K562 (cell line): Measurements from ENCODE around the gene FNDC11. TPM values are rescaled to one million over a fixed set of nuclear protein-coding genes. Genes with fewer than 3 reads are reported as not detected.

Source experiments
- ATAC-seq: fragments of 200-7000 bp; cut with Tn5 transposase; 3 replicates; pipeline ENCODE4 v1.9.1; 2020; ENCODE audit warnings: moderate library complexity
- BruUV-seq: library from RNA; stranded (reverse); fragments of 400-500 nt; replicated peaks from 2 replicates; lab custom pipeline; 2021; lab: Mats Ljungman, UMichigan
- CTCF ChIA-PET: fragments of 300-600 bp; formaldehyde crosslinking; extraction: SDS; loops from one replicate; lab custom pipeline; 2021; ENCODE audit warnings: low intra/inter-chr PET ratio; lab: Yijun Ruan, JAX
- POLR2A ChIA-PET: fragments of 300-600, 350-650 bp; sonication (Branson Sonifier 250); formaldehyde crosslinking; extraction: SDS; loops from one replicate; lab custom pipeline; 2021; ENCODE audit warnings: antibody characterized with exemption, inconsistent platforms; lab: Yijun Ruan, JAX
- DNase-seq, 4 experiments: peaks; one replicate each; pipeline versions ENCODE4 v3.0.0 to v3.0.0-alpha.2; 2011 to 2018; ENCODE audit warnings: low spot score in 3 of 4, mixed read lengths in 3 of 4; ENCODE audit errors: extremely low read depth in 1 of 4
- FAIRE-seq: peaks from 2 replicates; lab custom pipeline; 2011; peaks lifted over from hg19 to GRCh38; lab: Jason Lieb, UNC
- H2AFZ ChIP-seq: 2 replicates; pipeline ENCODE4 v1.6.0; 2011; ENCODE audit warnings: low read depth, low read length, control low read depth, inconsistent platforms
- H3K27ac ChIP-seq: fragments of 200-600 bp; 3 replicates; pipeline ENCODE4 v1.8.0; 2011; ENCODE audit warnings: low read depth, mild to moderate bottlenecking, control low read depth, inconsistent platforms, low read length, moderate library complexity, mixed read lengths; ENCODE audit errors: extremely low read depth
- H3K27me3 ChIP-seq, 2 experiments: fragments of 300-600 bp in 1 of 2; 2 replicates in 1 of 2; 3 replicates in 1 of 2; pipeline versions ENCODE4 v1.6.0 to v1.8.0; 2011; ENCODE audit warnings: inconsistent platforms in 2 of 2, low read length in 2 of 2, mild to moderate bottlenecking in 1 of 2, mixed read lengths in 1 of 2, moderate library complexity in 1 of 2; ENCODE audit not compliant: control insufficient read depth in 2 of 2, insufficient read depth in 2 of 2
- H3K36me3 ChIP-seq: fragments of 300-600 bp; 3 replicates; pipeline ENCODE4 v1.8.0; 2011; ENCODE audit warnings: mild to moderate bottlenecking, low read length, inconsistent platforms; ENCODE audit not compliant: control insufficient read depth, insufficient read depth
- H3K4me1 ChIP-seq, 2 experiments: fragments of 200-600 bp in 1 of 2; replicated peaks in 1 of 2; 2 replicates in 1 of 2; 3 replicates in 1 of 2; pipeline versions ENCODE4 v1.5.1 to v1.8.0; 2011; ENCODE audit warnings: inconsistent platforms in 2 of 2, low read length in 2 of 2, mild to moderate bottlenecking in 1 of 2, mixed read lengths in 1 of 2, moderate library complexity in 1 of 2; ENCODE audit not compliant: control insufficient read depth in 2 of 2, insufficient read depth in 2 of 2
- H3K4me2 ChIP-seq: 2 replicates; pipeline ENCODE4 v1.6.1; 2011; ENCODE audit warnings: low read length, control low read depth, inconsistent platforms, mixed read lengths; ENCODE audit not compliant: insufficient read depth
- H3K4me3 ChIP-seq: fragments of 200-600 bp; sonication (generic), shearing (Covaris generic); 2 replicates; pipeline ENCODE4 v1.5.1; 2016; ENCODE audit warnings: control low read depth, inconsistent platforms
- H3K79me2 ChIP-seq: fragments of 200-600 bp; 3 replicates; pipeline ENCODE4 v1.8.0; 2011; ENCODE audit warnings: low read length, inconsistent platforms; ENCODE audit not compliant: control insufficient read depth, insufficient read depth
- H3K9ac ChIP-seq, 2 experiments: 2 replicates each; pipeline versions ENCODE4 v1.6.0 to v1.6.1; 2011; ENCODE audit warnings: low read depth in 2 of 2, low read length in 2 of 2, control low read depth in 1 of 2, inconsistent platforms in 1 of 2, mild to moderate bottlenecking in 1 of 2, mixed read lengths in 1 of 2; ENCODE audit not compliant: insufficient read depth in 1 of 2
- H3K9me1 ChIP-seq: one replicate; pipeline ENCODE4 v1.6.0; 2011; ENCODE audit warnings: inconsistent platforms, mild to moderate bottlenecking, low read length, moderate library complexity; ENCODE audit not compliant: control insufficient read depth, insufficient read depth
- H3K9me3 ChIP-seq: replicated peaks from 2 replicates; pipeline ENCODE4 v1.5.1; 2011; ENCODE audit warnings: low read depth, low read length, inconsistent platforms; ENCODE audit not compliant: control insufficient read depth, insufficient read depth
- H4K20me1 ChIP-seq: replicated peaks from 2 replicates; pipeline ENCODE4 v1.6.1; 2011; ENCODE audit warnings: low read length, inconsistent platforms, mixed read lengths; ENCODE audit not compliant: control insufficient read depth, insufficient read depth
- CREBBP ChIP-seq: IDR thresholded peaks from one replicate; pipeline ENCODE4 v1.6.1; 2012; ENCODE audit warnings: low read depth, mild to moderate bottlenecking, control low read depth, inconsistent platforms, low read length
- HINFP ChIP-seq: fragments of 450-650 bp; conservative IDR thresholded peaks from 2 replicates; pipeline ENCODE4 v1.6.1; 2016; ENCODE audit warnings: missing genetic modification characterization, low read depth, mild to moderate bottlenecking, control low read depth, missing compliant biosample characterization
- MGA ChIP-seq: fragments of 450-650 bp; IDR thresholded peaks from 2 replicates; pipeline ENCODE4 v1.6.1; 2016; ENCODE audit warnings: mild to moderate bottlenecking, moderate library complexity
- MXI1 ChIP-seq: IDR thresholded peaks from 2 replicates; pipeline ENCODE4 v1.6.1; 2011; ENCODE audit warnings: low read depth, mild to moderate bottlenecking, improper control_type of control experiment, low read length
- SRF ChIP-seq, 2 experiments: fragments of 250-450, 450-650 bp in 1 of 2; sonication (Bioruptor Pico) in 1 of 2; sonication (generic) in 1 of 2; formaldehyde crosslinking; IDR thresholded peaks; 2 replicates each; pipeline versions ENCODE4 v1.5.0 to v1.5.1; 2020 to 2022; ENCODE audit warnings: mild to moderate bottlenecking in 1 of 2, missing genetic modification reagents in 1 of 2
- ZNF12 ChIP-seq: sonication (generic); formaldehyde crosslinking; IDR thresholded peaks from 2 replicates; pipeline ENCODE4 v1.4.0; 2020; ENCODE audit warnings: mild to moderate bottlenecking, missing genetic modification reagents
- ZNF121 ChIP-seq: sonication (generic); formaldehyde crosslinking; conservative IDR thresholded peaks from 2 replicates; pipeline ENCODE4 v1.8.0; 2022; ENCODE audit warnings: missing genetic modification reagents
- WGBS: fragments of 100-300 bp; shearing (Covaris generic); methylation state at CpG from one replicate; pipeline ENCODE4 v1.1.6; 2016; ENCODE audit warnings: low coverage, mixed read lengths; ENCODE audit not compliant: insufficient coverage; ENCODE audit errors: missing lambda C conversion rate; 5-methylcytosine and 5-hydroxymethylcytosine counted together
- in situ Hi-C: fragments of 300-500 bp; cut with MboI; formaldehyde crosslinking; loops from 4 replicates; pipeline ENCODE4 v1.15.0; 2018; ENCODE audit warnings: inconsistent platforms, mixed read lengths
- intact Hi-C: fragments of 100-400 bp; cut with micrococcal nuclease; formaldehyde crosslinking; loops from 2 replicates; pipeline ENCODE4 v1.14.2; 2022
- polyA plus RNA-seq, 8 experiments: library from polyadenylated mRNA; depleted of rRNA in 4 of 8; stranded (reverse) in 5 of 8; unstranded in 3 of 8; fragments of >200 nt; fragmentation: Nextera tagmentation in 2 of 8; fragmentation: Illumina TruSeq in 1 of 8; extraction: Ambion mirVana in 2 of 8; extraction: Trizol in 1 of 8; gene quantifications; 2 replicates each; pipeline versions ENCODE4 v1.2.1 to v1.2.3, GENCODE V29; 2011 to 2014; ENCODE audit warnings: inconsistent platforms in 1 of 8, missing spikeins in 1 of 8
- total RNA-seq, 7 experiments: library from RNA; depleted of rRNA in 6 of 7; stranded (reverse); fragments of >200 nt in 6 of 7; fragmentation: Illumina TruSeq in 2 of 7; extraction: Trizol in 2 of 7; gene quantifications; 2 replicates each; pipeline versions ENCODE4 v1.2.1 to v1.2.3, GENCODE V29; 2011 to 2021; ENCODE audit warnings: low replicate concordance in 1 of 7

Gene FNDC11
- total and polyA plus RNA-seq, 9 of the 15 experiments (the other 6 are each of a cell fraction or from before 2014, with no cell fraction given) = 0.08 to 2.3 (median 0.64) TPM; not detected in 2

DNA sequence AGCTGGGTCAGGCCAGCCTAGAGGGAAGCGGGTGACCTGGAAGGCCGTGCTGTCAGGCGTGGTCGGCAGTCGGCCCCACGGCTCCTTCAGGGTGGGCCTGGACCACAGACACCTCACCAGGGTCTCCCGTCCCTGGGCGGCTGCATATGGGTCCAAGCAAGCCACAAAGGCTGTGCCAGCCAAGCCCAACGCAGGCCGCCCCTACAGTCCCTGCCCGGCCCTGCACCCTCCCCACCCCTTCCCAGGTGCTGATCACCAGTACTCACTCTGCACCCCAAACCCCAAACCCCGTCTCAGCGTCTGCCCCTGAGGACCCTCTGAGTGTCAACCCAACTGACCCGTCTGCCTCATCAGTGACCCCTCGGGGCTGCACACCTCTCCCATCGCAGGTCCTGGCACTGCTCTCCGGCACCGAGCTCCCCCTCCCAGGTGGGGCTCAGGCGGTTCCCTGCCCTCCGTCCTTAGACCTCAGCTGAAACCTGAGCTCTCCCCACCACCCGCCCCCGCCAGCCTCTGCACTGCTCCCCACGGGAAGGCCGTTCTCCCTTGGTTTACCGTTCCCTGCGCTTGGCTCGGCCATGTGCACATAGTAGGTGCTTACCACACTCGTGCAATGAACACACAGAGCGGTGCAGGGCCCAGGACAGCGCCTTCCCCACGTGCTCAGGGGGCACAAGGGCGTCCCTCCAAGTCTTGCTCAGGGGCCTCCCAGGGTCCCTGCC, 34.9 kb upstream of the FNDC11 start:
- BruUV-seq = no TSS peak
- Histone ChIP-seq H3K27ac (no peak overlapping the region), H2AFZ (peak overlapping the region; percentile 74), H3K36me3 (peaks cover 23% of the 10 kb centered on the region; the same call in 2 of the 3 replicates), H3K4me1 (peaks cover 10 to 57% of the 10 kb centered on the region in 2 experiments; a peak in 4 of 5 replicates), H3K4me3 (peak overlapping the region; percentile 85), H3K9ac (peak overlapping the region; percentile 53 to 98; a peak in 3 of 4 replicates), H3K9me1 (no peaks in the 10 kb centered on the region), H4K20me1 (no peaks in the 10 kb centered on the region), H3K4me2 (peak overlapping the region; percentile 66), H3K79me2 (peaks cover 14% of the 10 kb centered on the region), H3K9me3 (peaks cover 9% of the 10 kb centered on the region), H3K27me3 (peaks cover 32 to 39% of the 10 kb centered on the region in 2 experiments)
- intact Hi-C loops = no loop called here
- WGBS = 35% methylated on average over 31 of the region's 32 CpGs
- ATAC-seq = no peak
- in situ Hi-C loops = no loop called here
- DNase-seq = no peak
- no peak for FAIRE-seq
- POLR2A ChIA-PET = interaction anchor here (0.5 to 1.9 kb wide), 6 partner anchors 10 to 60 kb away, joined by 3 to 9 read pairs (median 3); no protein-coding TSS in a partner anchor
- CTCF ChIA-PET = interaction anchor here (1.0 kb wide), 1 partner anchor 24 kb away, joined by 5 read pairs; no protein-coding TSS in a partner anchor
- TF ChIP-seq ZNF12 (CRISPR knock-in tag) = 0 out of 2 replicates have a peak, but pooled peaks have one; percentile 11
- TF ChIP-seq SRF (CRISPR knock-in tag; IDR thresholded peaks at IDR 0.05) = no peak
- TF ChIP-seq ZNF121 (CRISPR knock-in tag) = no peak
- TF ChIP-seq HINFP (tag) = no peak
- peak; percentile 35; the same call in 1 of the 2 replicates for TF ChIP-seq MGA
- no peak for TF ChIP-seq CREBBP
- no peak for TF ChIP-seq MXI1
